HepG2 (cell line): ENCODE measurements around the gene CENPB. TPM values are rescaled to one million over a fixed set of nuclear protein-coding genes. Genes with fewer than 3 reads are reported as not detected.

Experiments used
- ADNP ChIP-seq: sonication (generic); formaldehyde crosslinking; IDR thresholded peaks from 2 replicates; pipeline ENCODE4 v1.4.0; 2020; ENCODE audit warnings: missing genetic modification reagents
- AHDC1 ChIP-seq: sonication (generic); formaldehyde crosslinking; IDR thresholded peaks from 2 replicates; pipeline ENCODE4 v1.5.1; 2020; ENCODE audit warnings: mild to moderate bottlenecking, missing genetic modification reagents, borderline replicate concordance
- BRCA1 ChIP-seq: sonication (generic); formaldehyde crosslinking; IDR thresholded peaks from 2 replicates; pipeline ENCODE4 v1.4.0; 2020; ENCODE audit warnings: missing genetic modification reagents
- HHEX ChIP-seq: IDR thresholded peaks from 2 replicates; pipeline ENCODE4 v1.6.1; 2016; ENCODE audit warnings: control low read depth
- JUN ChIP-seq: sonication (generic); formaldehyde crosslinking; IDR thresholded peaks from 2 replicates; pipeline ENCODE4 v1.4.0; 2020; ENCODE audit warnings: mild to moderate bottlenecking, missing genetic modification reagents
- MBD4 ChIP-seq: IDR thresholded peaks from 2 replicates; pipeline ENCODE4 v1.6.1; 2012; ENCODE audit warnings: low read length, inconsistent platforms, borderline replicate concordance
- MED1 ChIP-seq: sonication (generic); formaldehyde crosslinking; IDR thresholded peaks from 2 replicates; pipeline ENCODE4 v1.4.0; 2020; ENCODE audit warnings: missing genetic modification reagents
- MYNN ChIP-seq: sonication (generic); formaldehyde crosslinking; IDR thresholded peaks from 2 replicates; pipeline ENCODE4 v1.4.0; 2020; ENCODE audit warnings: mild to moderate bottlenecking, low read depth, missing genetic modification reagents
- PHF5A ChIP-seq: IDR thresholded peaks from one replicate; pipeline ENCODE4 v1.6.1; 2018; ENCODE audit warnings: low read depth, missing genetic modification reagents; ENCODE audit not compliant: unreplicated experiment
- POLR2A ChIP-seq, 2 experiments: IDR thresholded peaks; 2 replicates each; pipeline ENCODE4 v1.6.1; 2011; ENCODE audit warnings: low read depth in 2 of 2, low read length in 2 of 2, mild to moderate bottlenecking in 1 of 2, moderate library complexity in 1 of 2; ENCODE audit not compliant: insufficient read depth in 1 of 2
- STAT6 ChIP-seq: sonication (generic); formaldehyde crosslinking; IDR thresholded peaks from 2 replicates; pipeline ENCODE4 v1.4.0; 2020; ENCODE audit warnings: missing genetic modification reagents, mild to moderate bottlenecking, borderline replicate concordance
- ZBTB44 ChIP-seq: sonication (generic); formaldehyde crosslinking; IDR thresholded peaks from 2 replicates; pipeline ENCODE4 v1.4.0; 2020; ENCODE audit warnings: missing genetic modification reagents
- ZNF18 ChIP-seq: sonication (generic); formaldehyde crosslinking; IDR thresholded peaks from 2 replicates; pipeline ENCODE4 v1.8.0; 2022; ENCODE audit warnings: mild to moderate bottlenecking, missing genetic modification reagents; ENCODE audit not compliant: insufficient replicate concordance
- ZNF24 ChIP-seq: fragments of 450-650 bp; IDR thresholded peaks from 2 replicates; pipeline ENCODE4 v1.6.1; 2017; ENCODE audit warnings: antibody characterized with exemption, mild to moderate bottlenecking
- ZNF788 ChIP-seq: sonication (generic); formaldehyde crosslinking; IDR thresholded peaks from 2 replicates; pipeline ENCODE4 v1.5.0; 2020; ENCODE audit warnings: mild to moderate bottlenecking, missing genetic modification reagents, borderline replicate concordance
- ZNF878 ChIP-seq: sonication (generic); formaldehyde crosslinking; IDR thresholded peaks from 2 replicates; pipeline ENCODE4 v1.8.1; 2023; ENCODE audit warnings: mild to moderate bottlenecking, missing genetic modification reagents, moderate library complexity
- ZNF891 ChIP-seq: sonication (generic); formaldehyde crosslinking; IDR thresholded peaks from 2 replicates; pipeline ENCODE4 v1.5.0; 2020; ENCODE audit warnings: mild to moderate bottlenecking, missing genetic modification reagents
- ZSCAN29 ChIP-seq: sonication (generic); formaldehyde crosslinking; conservative IDR thresholded peaks from 2 replicates; pipeline ENCODE4 v1.4.0; 2020; ENCODE audit warnings: mild to moderate bottlenecking, missing genetic modification reagents
- polyA plus RNA-seq, 8 experiments: library from polyadenylated mRNA; depleted of rRNA in 3 of 8; stranded (reverse) in 7 of 8; unstranded in 1 of 8; fragments of >200 nt; fragmentation: Illumina TruSeq in 4 of 8; extraction: Trizol in 4 of 8; gene quantifications; 2 replicates each; pipeline versions ENCODE4 v1.2.1 to v1.2.3, GENCODE V29; 2011 to 2016; ENCODE audit warnings: low read depth in 4 of 8, missing spikeins in 1 of 8, mixed read lengths in 1 of 8; ENCODE audit not compliant: insufficient read depth in 1 of 8
- total RNA-seq, 5 experiments: library from RNA; depleted of rRNA; stranded (reverse); fragments of >200 nt; fragmentation: Illumina TruSeq; extraction: Trizol; gene quantifications; 2 replicates each; pipeline ENCODE4 v1.2.3, GENCODE V29; 2016; ENCODE audit warnings: low read depth in 1 of 5

The CENPB gene
- total and polyA plus RNA-seq, 2 of the 13 experiments (the other 11 are each of a cell fraction or from before 2014, with no cell fraction given), result 10.4 to 54.5 TPM

GRCh38 chr20:3811467-3812258 is 25.1 kb upstream of the CENPB start (continued):
- TF ChIP-seq ZNF788 (CRISPR knock-in tag) (peak; percentile 95), POLR2A (IDR thresholded peaks at IDR 0.05; ENCODE audit: insufficient read depth in 1 of 2, low read depth in 2 of 2, low read length in 2 of 2) (peak in 1 of 2 experiments; percentile 75; a peak in 2 of 4 replicates), ZBTB44 (peak; percentile 67; the same call in 1 of the 2 replicates), MBD4 (no peak), ZNF891 (CRISPR knock-in tag) (peak; percentile 94; the same call in 1 of the 2 replicates), HHEX (no peak), MED1 (CRISPR knock-in tag) (peak; percentile 92), JUN (CRISPR knock-in tag) (peak; percentile 94), PHF5A (CRISPR knock-in tag) (peak; percentile 55), ZNF24 (no peak), ADNP (CRISPR knock-in tag) (no peak), ZNF878 (CRISPR knock-in tag) (peak; percentile 93), ZSCAN29 (peak; percentile 86; the same call in 1 of the 2 replicates), MYNN (CRISPR knock-in tag) (peak; percentile 94; the same call in 1 of the 2 replicates), ZNF18 (peak; percentile 61), AHDC1 (CRISPR knock-in tag) (peak; percentile 82), STAT6 (CRISPR knock-in tag) (no peak), BRCA1 (peak; percentile 92; the same call in 1 of the 2 replicates)
